HG03280 (cell line): Measurements from ENCODE around the gene TMEM272.
"Not testable (repeated sequence)": the region's sequence is repeated elsewhere in the genome, so short reads cannot be mapped to it uniquely, and the experiment has no call there.

Experiments used
- ATAC-seq: cut with Tn5 transposase; IDR thresholded peaks from one replicate; pipeline ENCODE4 v1.9.1; 2021; ENCODE audit warnings: mild to moderate bottlenecking, moderate library complexity; ENCODE audit not compliant: unreplicated experiment

Gene TMEM272

DNA sequence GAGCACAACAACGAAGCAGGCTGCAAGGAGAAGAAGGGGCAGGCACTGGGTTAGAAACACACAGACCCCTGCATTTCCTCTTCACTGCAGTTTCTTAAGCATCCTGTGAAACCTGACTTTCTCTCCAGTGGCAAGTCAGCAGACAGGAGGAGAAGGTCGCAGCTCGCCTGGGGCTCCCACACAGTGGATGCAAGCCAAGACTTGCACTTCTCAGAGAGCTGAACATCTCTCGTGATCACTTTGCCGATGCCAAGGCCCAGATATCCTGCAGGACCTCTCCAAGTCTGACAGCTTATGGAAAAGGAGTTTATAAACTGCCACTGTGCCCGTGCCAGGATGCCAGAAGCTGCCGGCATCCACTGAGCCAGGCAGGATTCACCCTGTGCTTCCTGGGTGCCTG, 18.4 kb downstream of the TMEM272 start:
- no peak for ATAC-seq

GRCh38 chr13:51825681-51826254, 19.2 kb downstream of the TMEM272 start:
- no peak for ATAC-seq

DNA sequence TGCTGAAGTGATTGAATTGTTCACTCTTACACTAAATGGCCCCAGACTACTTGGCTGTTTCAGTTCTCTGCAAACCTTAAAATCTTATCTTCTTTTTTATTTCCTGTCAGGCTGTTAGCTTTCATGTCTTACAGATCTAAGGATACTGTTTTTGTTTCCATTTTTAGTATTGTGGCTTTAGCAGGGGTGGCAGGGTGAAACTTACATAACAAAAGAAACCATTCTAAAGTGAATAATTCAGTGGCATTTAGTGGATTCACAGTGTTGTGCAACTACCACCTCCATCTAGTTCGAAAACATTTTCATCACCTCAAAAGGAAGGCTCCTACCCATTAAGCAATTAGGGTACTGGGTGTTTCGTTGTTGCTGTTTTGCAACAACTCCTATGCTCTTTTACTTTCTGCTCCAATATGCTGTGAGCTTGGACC, 19.8 kb downstream of the TMEM272 start:
- ATAC-seq = no peak

- not testable (repeated sequence) for ATAC-seq
Observed at GRCh38 chr13:51824712-51825111, 20.3 kb downstream of the TMEM272 start.

- no peak for ATAC-seq
Observed at GRCh38 chr13:51823863-51824262, 21.1 kb downstream of the TMEM272 start.

- no peak for ATAC-seq
Observed at GRCh38 chr13:51823359-51823758, 21.6 kb downstream of the TMEM272 start.

DNA sequence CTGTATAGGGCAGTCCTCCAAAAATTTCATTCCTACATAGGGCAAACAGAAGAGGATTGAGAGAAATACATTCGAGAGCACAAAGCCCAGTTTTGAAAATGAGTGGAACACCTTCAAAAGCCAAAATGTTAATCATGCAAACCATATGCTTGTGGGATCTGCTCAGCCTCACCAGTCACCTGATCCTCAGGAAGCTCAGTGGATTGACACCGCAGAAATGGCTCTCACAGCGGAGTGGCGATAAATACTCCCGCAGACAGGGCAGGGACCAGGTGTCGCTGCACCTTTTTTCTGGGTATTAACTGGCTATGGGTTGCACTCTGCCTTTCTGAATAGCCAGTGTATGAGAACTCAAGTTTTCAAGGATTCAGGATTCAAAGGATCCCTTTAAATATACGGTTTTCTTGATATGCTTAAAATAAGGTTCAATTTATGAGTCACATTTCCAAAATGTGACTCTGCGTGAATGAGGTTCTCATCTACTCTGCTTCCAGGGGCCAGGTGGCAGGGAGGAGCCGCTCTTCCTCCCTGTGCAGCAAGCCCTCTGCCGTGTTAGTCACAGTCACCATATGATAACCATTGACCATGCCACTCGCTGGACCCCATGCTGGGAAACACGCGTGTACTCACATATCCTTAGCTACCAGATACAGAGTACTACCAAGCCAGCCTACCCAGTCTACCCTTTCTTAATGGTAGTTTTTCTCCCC, 22.7 kb downstream of the TMEM272 start:
- ATAC-seq = no peak

DNA sequence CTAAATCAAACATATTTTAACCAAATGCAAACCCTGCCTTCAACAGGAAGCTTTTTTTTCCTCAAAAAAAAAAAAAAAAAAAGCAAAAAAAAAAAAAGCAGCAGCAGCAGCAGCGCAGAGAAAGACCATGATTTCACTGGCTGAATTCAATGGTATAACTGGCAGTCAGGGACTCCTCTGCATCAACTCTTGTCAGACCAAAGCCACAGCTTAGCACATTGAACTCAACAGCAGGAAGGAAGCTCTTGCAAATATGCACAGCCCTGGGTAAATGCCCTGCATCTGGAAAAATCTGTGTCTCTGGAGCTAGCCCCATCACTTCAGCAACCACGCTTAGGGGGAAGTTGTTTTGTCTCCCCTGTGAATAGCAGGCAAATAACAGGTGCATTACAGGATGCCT, 23.4 kb downstream of the TMEM272 start:
- no peak for ATAC-seq

- ATAC-seq = no peak
Observed at GRCh38 chr13:51820016-51820597, 24.9 kb downstream of the TMEM272 start.

GRCh38 chr13:51819544-51819943, 25.4 kb downstream of the TMEM272 start:
- ATAC-seq = no peak

DNA sequence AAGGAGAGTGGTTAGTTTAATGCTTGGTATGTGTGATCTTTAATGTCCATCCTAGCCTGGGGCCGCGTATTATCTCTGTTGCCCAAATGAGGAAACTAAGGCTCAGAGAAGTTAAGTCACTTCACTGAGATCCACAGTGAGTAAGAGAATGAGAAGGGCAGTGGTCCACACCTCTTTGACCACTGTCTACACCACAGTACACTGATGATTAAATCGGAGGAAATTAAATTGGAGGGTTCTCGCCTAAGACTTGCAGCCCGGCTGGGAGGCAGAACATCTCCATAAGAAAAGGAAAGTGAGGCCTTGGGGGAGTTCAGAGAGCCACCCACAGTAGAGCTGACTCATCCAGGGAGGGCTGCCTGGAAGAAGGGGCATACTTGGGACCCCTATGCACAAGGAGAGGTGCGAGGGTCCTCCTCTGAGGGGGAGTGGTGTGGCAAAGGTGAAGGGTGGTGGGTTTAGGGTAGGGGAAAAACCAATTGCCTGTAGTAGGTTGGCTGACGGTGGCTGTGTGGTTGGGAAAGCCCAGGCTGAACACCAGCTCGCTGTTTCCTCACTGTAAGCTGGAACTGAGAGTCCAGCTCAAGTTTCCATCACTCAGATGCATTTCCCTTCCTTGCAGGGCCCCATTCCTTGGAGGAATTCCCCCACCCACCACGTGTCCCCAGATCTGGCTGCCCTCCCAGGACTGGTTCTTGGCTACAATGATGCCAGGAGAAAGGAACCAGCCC, 26.0 kb downstream of the TMEM272 start:
- no peak for ATAC-seq

DNA sequence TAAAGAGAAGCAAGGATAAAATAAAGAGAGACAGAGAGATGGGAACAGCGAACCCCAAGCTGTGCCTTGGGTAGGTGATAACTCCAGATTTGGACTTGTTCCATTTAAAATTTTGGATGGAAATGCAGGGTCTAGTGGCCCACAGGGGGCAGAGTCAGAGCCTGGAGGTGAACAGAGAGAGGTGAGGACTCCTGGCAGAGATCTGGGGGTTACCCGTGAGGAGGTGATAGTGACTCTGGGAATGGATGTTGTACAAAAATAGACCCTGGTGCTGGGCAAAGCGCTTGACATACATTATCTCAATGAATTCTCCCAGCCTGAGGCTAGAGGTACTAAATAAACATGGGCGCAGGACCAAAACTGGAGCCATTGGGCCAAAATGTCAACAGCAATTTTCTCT, 26.7 kb downstream of the TMEM272 start:
- no peak for ATAC-seq

GRCh38 chr13:51817717-51818116, 27.3 kb downstream of the TMEM272 start:
- ATAC-seq = no peak

- no peak for ATAC-seq
Observed at GRCh38 chr13:51816604-51817249, 28.2 kb downstream of the TMEM272 start.

- no peak for ATAC-seq
Observed at GRCh38 chr13:51815848-51816247, 29.1 kb downstream of the TMEM272 start.

DNA sequence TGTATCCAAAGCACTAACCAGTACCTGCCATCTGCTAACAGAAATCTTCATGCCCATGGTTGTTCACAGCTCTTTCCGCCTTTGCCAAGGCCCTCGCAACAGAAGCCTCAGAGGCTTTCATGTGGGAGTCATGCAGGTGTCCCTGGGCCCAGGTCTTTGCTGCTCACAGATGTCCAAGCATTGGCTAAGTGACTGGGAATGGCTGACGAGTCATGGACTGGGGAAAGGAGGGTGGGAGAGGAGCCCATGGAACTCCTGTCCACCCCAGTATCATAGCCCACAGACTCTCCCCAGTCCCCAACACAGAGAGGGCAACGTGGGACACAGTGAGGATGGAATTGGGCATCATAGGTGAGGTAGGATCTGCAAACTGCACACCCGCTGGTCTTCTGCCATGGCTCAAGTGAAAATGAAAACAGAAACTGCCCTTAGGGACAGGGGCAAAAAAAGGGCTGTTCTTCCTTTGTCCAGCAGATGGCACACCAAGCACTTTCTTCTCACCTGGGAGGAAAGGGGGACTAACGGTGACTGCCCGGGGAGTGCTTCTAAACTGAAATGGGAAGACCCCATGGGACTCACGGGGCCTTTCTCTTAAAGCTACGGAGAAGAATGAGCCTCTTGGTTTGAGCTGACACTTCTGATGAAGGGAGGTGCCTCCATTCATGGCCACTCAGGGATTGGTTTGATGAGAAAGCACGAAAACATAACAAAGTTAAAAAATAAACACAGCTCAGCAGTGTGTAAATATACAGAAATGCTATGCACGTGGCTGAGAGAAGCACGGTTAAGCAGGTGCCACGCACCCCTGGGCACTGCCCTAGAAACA, 29.9 kb downstream of the TMEM272 start:
- peak; percentile 89 for ATAC-seq

DNA sequence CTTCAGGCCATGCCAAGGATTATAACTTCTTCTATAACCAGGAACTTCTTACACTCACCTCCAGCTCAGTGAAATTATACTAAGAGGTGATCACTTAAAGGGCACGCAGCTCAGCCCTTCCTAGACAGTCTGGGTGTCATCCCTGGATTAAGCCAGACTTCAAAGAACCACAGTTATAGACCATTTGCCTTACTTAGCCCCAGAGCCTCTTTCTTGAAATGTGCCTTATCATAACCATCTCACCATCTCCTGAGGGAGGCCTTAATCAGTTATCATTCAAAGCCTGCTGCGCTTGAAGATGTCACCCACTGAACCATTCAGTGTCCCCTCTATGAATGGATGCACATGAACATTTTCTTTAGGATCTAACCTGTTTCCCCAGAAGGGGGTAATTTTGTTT, 30.9 kb downstream of the TMEM272 start:
- ATAC-seq = no peak

DNA sequence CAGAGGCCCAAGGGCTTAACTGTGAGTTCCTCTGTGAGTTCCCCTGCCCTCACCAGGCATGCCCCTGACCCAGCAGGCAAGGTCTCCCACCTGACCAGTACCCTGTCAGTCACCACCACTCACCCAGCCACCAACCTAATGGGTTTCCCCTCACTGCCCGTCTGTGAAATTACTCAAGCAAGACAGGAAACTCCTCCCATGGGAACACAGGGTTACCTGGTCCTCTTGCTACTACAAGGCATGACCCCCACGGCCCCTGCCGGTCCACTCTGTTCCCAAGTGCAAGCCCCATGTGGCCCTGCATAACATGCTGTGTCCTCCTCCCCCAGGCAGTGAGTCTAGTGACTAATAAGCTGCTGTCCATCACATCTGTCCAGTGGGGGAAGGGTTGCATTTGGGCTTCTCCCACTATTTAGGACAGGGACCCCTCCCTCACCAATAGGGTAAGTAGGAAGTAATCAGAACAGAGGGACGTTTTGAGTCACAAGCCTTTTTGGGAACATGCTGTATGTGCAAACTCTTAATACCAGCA, 33.0 kb downstream of the TMEM272 start:
- ATAC-seq = no peak

DNA sequence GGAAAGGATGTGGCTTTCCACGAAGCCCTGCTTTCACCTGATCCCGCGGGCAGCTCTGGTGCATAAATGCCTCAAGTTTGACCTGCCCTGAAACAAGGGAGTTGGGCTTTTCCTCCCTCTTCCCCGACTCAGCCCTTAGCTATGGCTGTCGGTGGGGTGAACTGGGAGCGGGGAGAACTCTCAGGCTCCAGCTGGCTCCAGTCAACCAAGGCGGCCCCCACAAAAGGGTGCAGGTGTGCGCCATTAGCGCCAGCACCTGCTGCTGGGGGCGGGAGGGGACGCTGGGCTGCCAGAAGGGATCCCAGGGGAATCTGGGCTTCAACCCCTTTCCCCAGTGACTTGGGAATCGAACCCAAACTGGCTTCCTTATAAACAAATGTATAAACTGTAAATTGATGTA, 33.9 kb downstream of the TMEM272 start:
- no peak for ATAC-seq

DNA sequence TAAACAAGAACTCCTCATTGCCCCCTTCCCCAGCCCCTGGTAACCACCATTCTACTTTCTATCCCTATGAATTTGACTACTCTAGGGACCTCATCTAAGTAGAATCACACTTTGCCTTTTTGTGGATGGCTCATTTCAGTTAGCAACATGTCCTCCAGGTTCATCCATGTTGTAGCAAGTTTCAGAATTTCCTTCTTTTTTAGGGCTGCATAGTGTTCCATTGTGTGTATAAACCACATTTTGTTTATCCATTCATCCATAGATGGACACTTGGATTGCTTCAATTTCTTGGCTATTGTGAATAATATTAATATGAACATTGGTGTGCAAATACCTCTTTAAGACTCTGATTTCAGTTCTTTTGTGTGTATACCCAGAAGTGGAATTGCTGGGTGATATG, 36.2 kb downstream of the TMEM272 start:
- no peak for ATAC-seq
